ENCODE measurements around the gene CD81. TPM values are rescaled to one million over a fixed set of nuclear protein-coding genes. Genes with fewer than 3 reads are reported as not detected.
A peak's percentile ranks its signal among the peaks of the same experiment; 100 is the strongest.

CD81 gene
- total and polyA plus RNA-seq, 10 of the 15 experiments (the other 5 are each of a cell fraction or from before 2014, with no cell fraction given) = 2.0 to 145 (median 57.2) TPM

GRCh38 chr11:2385156-2386151, 8.3 kb downstream of the CD81 start (continued):
- TF ChIP-seq RELB (IDR thresholded peaks at IDR 0.05; ENCODE audit: low read depth) (no peak), ESRRA (IDR thresholded peaks at IDR 0.05; ENCODE audit: low read length) (no peak), FOXM1 (IDR thresholded peaks at IDR 0.05; ENCODE audit: low read depth, low read length) (no peak), YBX1 (IDR thresholded peaks at IDR 0.05) (no peak), CHD1 (IDR thresholded peaks at IDR 0.05; ENCODE audit: low read depth, low read length) (no peak), CTCF (IDR thresholded peaks at IDR 0.05 in 2 of 3, conservative IDR thresholded peaks at IDR 0.05 in 1 of 3; ENCODE audit: control insufficient read depth in 2 of 3, extremely low read depth in 1 of 3, insufficient read depth in 1 of 3, low read depth in 3 of 3, low read length in 3 of 3) (no peak), POU2F2 (IDR thresholded peaks at IDR 0.05; ENCODE audit: borderline replicate concordance, low read depth, low read length) (peak; percentile 74; the same call in 1 of the 3 replicates), TCF7 (IDR thresholded peaks at IDR 0.05; ENCODE audit: borderline replicate concordance) (no peak), ZSCAN29 (IDR thresholded peaks at IDR 0.05) (no peak), NFIC (IDR thresholded peaks at IDR 0.05; ENCODE audit: low read depth, low read length) (no peak), ZBED1 (IDR thresholded peaks at IDR 0.05; ENCODE audit: borderline replicate concordance) (no peak), JUNB (IDR thresholded peaks at IDR 0.05) (no peak), BACH1 (IDR thresholded peaks at IDR 0.05; ENCODE audit: borderline replicate concordance) (no peak), PKNOX1 (IDR thresholded peaks at IDR 0.05) (peak; percentile 57; the same call in 1 of the 2 replicates), ETV6 (conservative IDR thresholded peaks at IDR 0.05 in 1 of 2, IDR thresholded peaks at IDR 0.05 in 1 of 2; ENCODE audit: borderline replicate concordance in 1 of 2, low read depth in 1 of 2) (peak in 1 of 2 experiments; percentile 27; a peak in 1 of 4 replicates), RB1 (IDR thresholded peaks at IDR 0.05; ENCODE audit: borderline replicate concordance) (no peak)

All from GM12878 (cell line).